ENCODE results near the gene BCAT1.

BCAT1 gene

DNA sequence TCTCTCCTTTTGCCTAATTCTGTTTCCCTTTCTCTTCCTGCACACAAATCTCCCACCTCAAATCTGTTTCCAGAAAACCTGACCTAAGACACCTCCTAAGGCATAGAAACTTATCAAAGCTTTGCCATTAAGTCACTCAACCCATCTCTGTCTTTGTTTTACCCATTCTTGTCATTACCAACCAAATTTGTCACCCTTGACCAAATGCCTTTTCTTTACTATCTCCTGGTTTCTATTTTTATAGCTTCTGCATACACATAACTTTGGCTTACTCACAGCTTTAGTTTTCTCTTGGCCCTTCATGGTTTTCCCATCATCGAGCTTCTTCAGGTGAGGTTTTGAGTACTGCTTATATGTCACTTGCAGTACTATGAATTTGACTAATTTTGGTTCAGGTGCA is 184.2 kb downstream of the BCAT1 start:
- no peak for DNase-seq (ENCODE audit: low read depth)

DNA sequence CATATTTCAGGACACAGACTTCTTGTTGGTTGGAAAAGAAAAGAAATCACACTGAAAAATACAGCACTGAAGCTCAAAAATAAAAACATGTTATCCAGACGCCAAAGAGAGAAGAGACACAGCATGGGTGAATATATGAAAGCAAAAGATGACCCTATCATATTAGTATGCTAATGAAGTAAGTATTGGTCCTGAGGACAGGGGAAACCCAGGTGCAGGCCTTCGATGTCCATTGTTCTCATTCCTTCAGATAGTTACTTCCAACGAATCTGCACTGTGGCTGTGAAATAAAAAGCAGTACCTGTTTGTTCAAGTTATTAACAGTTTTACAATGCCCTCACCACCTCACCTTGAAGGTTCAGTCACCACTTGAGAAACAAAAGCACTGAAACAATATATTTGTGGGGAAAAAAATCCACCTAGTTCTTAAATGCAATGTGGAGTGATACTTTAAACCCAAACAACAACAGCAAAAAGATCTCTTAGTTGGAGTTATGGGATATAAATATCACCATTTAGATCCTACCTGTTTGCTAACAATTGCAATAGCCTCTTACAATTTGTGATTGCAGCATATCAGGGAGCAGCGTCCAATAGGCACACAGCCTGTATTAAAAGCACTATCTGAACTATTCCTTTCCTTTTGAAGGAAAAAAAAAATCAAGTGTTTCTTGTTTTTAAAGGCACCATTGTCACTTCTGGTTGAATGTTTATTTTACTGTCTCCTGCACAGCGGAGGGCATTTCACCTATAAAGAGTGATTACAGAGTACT is 188.1 kb downstream of the BCAT1 start:
- no peak for DNase-seq (ENCODE audit: low read depth)

DNA sequence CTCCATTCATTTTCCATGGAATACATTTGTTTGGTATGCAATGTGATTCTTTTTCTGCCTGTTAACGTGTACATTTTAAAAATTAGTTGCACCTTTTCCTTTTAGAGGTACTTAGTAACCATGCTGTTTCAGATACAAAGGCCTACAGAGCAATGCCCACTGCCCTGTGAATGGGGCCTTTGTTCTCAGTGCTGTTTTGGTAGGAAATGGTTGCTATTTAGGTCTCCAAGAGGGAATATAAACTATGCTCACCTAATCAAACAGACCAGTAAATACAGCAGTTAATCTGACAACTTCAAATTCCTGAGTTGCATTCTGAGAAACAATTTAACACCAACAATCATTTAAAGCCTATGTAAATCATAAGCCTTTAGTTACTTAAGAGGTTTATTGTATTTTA is 188.7 kb downstream of the BCAT1 start:
- no peak for DNase-seq (ENCODE audit: low read depth)

Data from stimulated activated CD8-positive, alpha-beta memory T cell treated with anti-CD3 and anti-CD28 coated beads, Interleukin-15, amount 100 ng/mL, for 1 hour (primary cell).